Gastroesophageal sphincter (tissue), 3 donors: ENCODE results near the gene ENDOD1.

Experiments
- CTCF ChIP-seq, 4 experiments: fragments of 200-600 bp in 2 of 4; fragments of 450-650 bp in 2 of 4; sonication (generic) in 1 of 4; IDR thresholded peaks; one replicate each; pipeline ENCODE4 v1.5.1; 2017 to 2019; ENCODE audit warnings: antibody characterized with exemption in 4 of 4, mild to moderate bottlenecking in 2 of 4, moderate library complexity in 2 of 4
- EP300 ChIP-seq: sonication (generic); formaldehyde crosslinking; IDR thresholded peaks from one replicate; pipeline ENCODE4 v1.6.1; 2017; ENCODE audit warnings: antibody characterized with exemption, mild to moderate bottlenecking
- POLR2A ChIP-seq, 2 donors: fragments of 450-650 bp; IDR thresholded peaks; one replicate each; pipeline ENCODE4 v1.6.1; 2017; ENCODE audit warnings: antibody characterized with exemption in 2 of 2, mild to moderate bottlenecking in 2 of 2, moderate library complexity in 1 of 2
- POLR2AphosphoS5 ChIP-seq: sonication (generic); formaldehyde crosslinking; IDR thresholded peaks from one replicate; pipeline ENCODE4 v1.6.1; 2017; ENCODE audit warnings: antibody characterized with exemption

- no peak for TF ChIP-seq POLR2A (IDR thresholded peaks at IDR 0.05)
- no peak for TF ChIP-seq CTCF (IDR thresholded peaks at IDR 0.05)
- TF ChIP-seq POLR2AphosphoS5 = no peak
- no peak for TF ChIP-seq EP300
These were observed 9.2 kb downstream of the ENDOD1 start for GRCh38 chr11:95098826-95099225.
